Testis (tissue), 3 donors: ENCODE results near the gene EPHA4. TPM values are rescaled to one million over a fixed set of nuclear protein-coding genes. Genes with fewer than 3 reads are reported as not detected.

Experiments
- DNase-seq: peaks from one replicate; pipeline ENCODE4 v3.0.0-alpha.2; 2019
- H3K27ac ChIP-seq, 2 donors: fragments of 200-600 bp; sonication (generic); one replicate each; pipeline ENCODE4 v1.5.1; 2019
- H3K27me3 ChIP-seq: fragments of 200-600 bp; sonication (generic); one replicate; pipeline ENCODE4 v1.5.1; 2019
- H3K36me3 ChIP-seq: fragments of 200-600 bp; sonication (generic); one replicate; pipeline ENCODE4 v1.5.1; 2017; ENCODE audit warnings: low read depth; ENCODE audit errors: missing control alignments
- H3K4me1 ChIP-seq: fragments of 200-600 bp; sonication (generic); one replicate; pipeline ENCODE4 v1.5.1; 2019
- H3K4me3 ChIP-seq, 2 donors: fragments of 200-600 bp; sonication (generic); one replicate each; pipeline ENCODE4 v1.5.1; 2017 to 2019
- H3K9me3 ChIP-seq: fragments of 200-600 bp; sonication (generic); one replicate; pipeline ENCODE4 v1.5.1; 2017
- CTCF ChIP-seq, 3 experiments: fragments of 450-650 bp in 2 of 3; fragments of 200-600 bp in 1 of 3; sonication (generic) in 1 of 3; IDR thresholded peaks; one replicate each; pipeline ENCODE4 v1.5.1; 2016 to 2019; ENCODE audit warnings: antibody characterized with exemption in 3 of 3, mild to moderate bottlenecking in 2 of 3, moderate library complexity in 1 of 3
- POLR2A ChIP-seq: fragments of 450-650 bp; IDR thresholded peaks from one replicate; pipeline ENCODE4 v1.6.1; 2017; ENCODE audit warnings: antibody characterized with exemption, mild to moderate bottlenecking, moderate library complexity
- WGBS, 2 donors: methylation state at CpG; one replicate each; pipeline ENCODE4 v1.1.5; 2018; 5-methylcytosine and 5-hydroxymethylcytosine counted together
- intact Hi-C: fragments of 100-400 bp; cut with DNase I; formaldehyde crosslinking; loops from one replicate; pipeline ENCODE4 v1.15.1; 2023; ENCODE audit warnings: low total_unique reads
- polyA plus RNA-seq: library from polyadenylated mRNA; stranded (reverse); fragments of 350-450 nt; fragmentation: Illumina TruSeq; extraction: RNeasy Lipid Tissue Mini Kit (QIAGEN cat#74804); gene quantifications from one replicate; pipeline ENCODE4 v1.2.3, GENCODE V29; 2014; ENCODE audit warnings: low read depth, low replicate concordance; ENCODE audit not compliant: insufficient read depth
- total RNA-seq, 2 donors: library from RNA; depleted of rRNA; stranded (reverse); fragments of >200 nt; gene quantifications; one replicate each; pipeline ENCODE4 v1.2.3, GENCODE V29; 2016

The EPHA4 gene
- total and polyA plus RNA-seq, 3 donors from 2014 or later: 47.4 to 139 (median 134) TPM

GRCh38 chr2:221447310-221447709 lies 124.8 kb downstream of the EPHA4 start:
- intact Hi-C loops: no loop called here
- no peak overlapping the region for H3K27ac ChIP-seq
- no peaks in the 10 kb centered on the region for H3K36me3 ChIP-seq
- H3K4me3 ChIP-seq: no peak overlapping the region
- no peaks in the 10 kb centered on the region for H3K9me3 ChIP-seq
- TF ChIP-seq CTCF (IDR thresholded peaks at IDR 0.05) (no peak), POLR2A (no peak)
- DNase-seq: no peak
- H3K4me1 ChIP-seq: no peaks in the 10 kb centered on the region
- no peaks in the 10 kb centered on the region for H3K27me3 ChIP-seq
- WGBS, 2 donors: 84 to 88% methylated on average over 6 of the region's 6 CpGs

- Histone ChIP-seq H3K36me3 (no peaks in the 10 kb centered on the region), H3K4me1 (no peaks in the 10 kb centered on the region), H3K9me3 (no peaks in the 10 kb centered on the region), H3K27ac (no peak overlapping the region), H3K4me3 (no peak overlapping the region), H3K27me3 (no peaks in the 10 kb centered on the region)
- WGBS, 2 donors: 93 to 96% methylated on average over 2 of the region's 2 CpGs
- no peak for TF ChIP-seq POLR2A
- no peak for TF ChIP-seq CTCF (IDR thresholded peaks at IDR 0.05)
- DNase-seq: no peak
- intact Hi-C loops: no loop called here
Measured at GRCh38 chr2:221446140-221446539, 126.0 kb downstream of the EPHA4 start.

GRCh38 chr2:221444106-221444505 lies 128.0 kb downstream of the EPHA4 start:
- no peak for DNase-seq
- no peak overlapping the region for H3K27ac ChIP-seq
- H3K4me1 ChIP-seq: peaks cover 8% of the 10 kb centered on the region
- no peaks in the 10 kb centered on the region for H3K27me3 ChIP-seq
- H3K9me3 ChIP-seq: no peaks in the 10 kb centered on the region
- no peak overlapping the region for H3K4me3 ChIP-seq
- intact Hi-C loops: no loop called here
- TF ChIP-seq CTCF (IDR thresholded peaks at IDR 0.05) (no peak), POLR2A (no peak)
- 26 to 66% methylated on average over 2 of the region's 2 CpGs for WGBS, 2 donors
- no peaks in the 10 kb centered on the region for H3K36me3 ChIP-seq

GRCh38 chr2:221443645-221444044 lies 128.5 kb downstream of the EPHA4 start:
- no peaks in the 10 kb centered on the region for H3K27me3 ChIP-seq
- H3K9me3 ChIP-seq: no peaks in the 10 kb centered on the region
- intact Hi-C loops: no loop called here
- H3K27ac ChIP-seq: no peak overlapping the region
- no peak for TF ChIP-seq CTCF (IDR thresholded peaks at IDR 0.05)
- no peak for TF ChIP-seq POLR2A
- peaks cover 8% of the 10 kb centered on the region for H3K4me1 ChIP-seq
- no peaks in the 10 kb centered on the region for H3K36me3 ChIP-seq
- H3K4me3 ChIP-seq: no peak overlapping the region
- DNase-seq: no peak
- 73 to 93% methylated on average over 1 of the region's 1 CpG for WGBS, 2 donors

- H3K36me3 ChIP-seq: no peaks in the 10 kb centered on the region
- no peak for TF ChIP-seq POLR2A
- TF ChIP-seq CTCF (IDR thresholded peaks at IDR 0.05): no peak
- no peak overlapping the region for H3K4me3 ChIP-seq
- H3K27me3 ChIP-seq: no peaks in the 10 kb centered on the region
- no peaks in the 10 kb centered on the region for H3K9me3 ChIP-seq
- intact Hi-C loops: no loop called here
- no peak overlapping the region for H3K27ac ChIP-seq
- no peak for DNase-seq
- H3K4me1 ChIP-seq: peaks cover 8% of the 10 kb centered on the region
- 96 to 98% methylated on average over 4 of the region's 4 CpGs for WGBS, 2 donors
Measured at GRCh38 chr2:221442128-221442527, 130.0 kb downstream of the EPHA4 start.
